Fibroblast of skin of abdomen (primary cell): ENCODE results near the gene CENPP.

Experiments used
- DNase-seq: peaks from one replicate; pipeline ENCODE4 v3.0.0-alpha.2; 2013

Gene CENPP

DNA sequence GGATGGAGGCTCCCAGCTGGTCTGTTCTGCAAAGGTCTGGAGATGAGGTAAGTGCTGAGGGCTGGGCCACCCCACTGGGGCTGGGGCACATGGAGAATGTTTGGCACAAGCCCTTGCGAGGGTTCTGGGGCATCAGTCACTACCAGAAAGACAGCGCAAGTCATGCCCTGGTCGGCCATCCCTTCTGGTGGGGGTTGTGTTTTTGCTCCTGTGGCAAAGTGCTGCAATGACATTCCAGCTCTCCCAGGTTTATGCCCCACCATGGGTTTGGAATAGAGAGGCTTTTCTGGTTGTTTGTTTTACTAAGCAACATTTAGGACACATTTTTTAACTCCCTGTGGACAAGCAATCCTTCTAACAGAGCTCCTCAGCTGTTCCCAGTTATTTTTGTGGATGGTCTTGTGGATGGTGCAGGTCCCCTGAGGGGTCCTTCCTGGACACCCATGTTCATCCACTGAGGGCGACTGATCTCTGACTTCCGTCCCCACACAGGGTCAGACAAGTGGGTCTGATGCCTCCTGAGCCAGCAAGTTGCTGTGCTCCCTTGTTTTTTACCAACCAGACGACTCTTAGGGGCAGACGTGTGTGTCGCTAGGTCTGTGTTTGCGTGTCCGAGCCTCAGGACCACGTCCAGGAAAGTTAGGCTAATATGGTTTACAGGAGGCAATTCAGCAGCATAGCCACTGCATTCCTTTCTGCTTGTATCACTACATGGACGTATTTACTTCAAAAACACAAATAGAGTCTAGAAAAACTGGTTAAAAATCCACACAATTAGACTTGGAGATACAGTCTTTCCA lies 274.9 kb downstream of the CENPP start:
- peak; percentile 45 for DNase-seq

DNA sequence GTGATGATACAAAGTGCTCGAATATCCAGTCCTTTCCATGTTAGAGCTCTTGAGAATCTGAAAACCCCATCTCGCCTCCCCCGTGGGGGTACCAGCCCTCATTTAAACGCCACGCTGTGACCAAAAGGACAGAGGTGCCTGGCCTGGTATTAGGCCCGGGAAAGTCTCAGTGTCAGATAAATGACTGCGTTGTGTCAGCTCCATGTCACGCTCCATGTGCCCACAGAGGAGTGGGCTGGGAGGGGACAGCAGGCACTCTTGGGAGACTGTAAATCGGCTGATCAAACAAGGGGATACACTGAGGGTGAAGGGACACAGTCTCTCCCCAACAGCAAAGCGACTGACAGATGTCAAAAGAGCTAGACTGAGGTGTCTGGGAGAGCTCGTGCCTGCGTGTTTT lies 275.7 kb downstream of the CENPP start:
- no peak for DNase-seq

DNA sequence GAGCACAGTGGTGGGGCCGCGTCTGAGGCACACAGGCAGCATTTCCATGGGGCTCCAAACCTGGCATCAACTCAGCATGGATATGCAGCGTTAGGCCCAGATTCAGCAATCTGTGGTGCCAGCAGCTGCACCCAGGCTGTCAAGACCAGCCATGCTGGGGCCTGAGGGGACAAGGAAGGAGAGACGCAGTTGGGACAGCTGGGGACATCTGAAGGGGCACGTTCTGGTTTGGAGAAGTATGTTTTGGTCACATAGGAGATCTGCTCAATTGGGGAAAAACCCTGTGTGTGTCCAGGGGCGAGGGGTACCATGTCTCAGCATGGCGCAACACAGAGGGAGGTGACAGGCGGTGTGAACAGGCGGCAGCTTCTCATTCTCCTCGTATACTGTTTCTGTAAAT lies 276.7 kb downstream of the CENPP start:
- DNase-seq, result no peak

DNA sequence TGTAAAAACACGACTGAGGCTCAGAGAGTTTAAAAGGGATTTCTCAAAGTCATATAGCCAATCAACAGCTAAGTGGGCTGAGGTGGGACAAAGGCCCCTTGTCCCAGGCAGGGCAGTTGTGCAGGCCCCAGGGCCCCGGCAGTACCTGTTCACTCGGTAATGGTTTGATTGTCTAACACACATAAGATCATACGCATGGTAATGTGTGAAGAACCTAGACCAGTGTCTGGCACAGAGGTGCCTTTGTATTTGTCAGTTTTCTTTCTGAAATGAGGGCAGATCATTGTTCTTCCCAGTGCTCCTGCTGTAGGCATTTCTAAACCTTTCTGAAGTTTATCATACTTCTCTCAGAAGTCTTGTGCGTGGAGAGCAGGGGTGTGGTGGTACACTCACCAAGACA lies 277.3 kb downstream of the CENPP start:
- DNase-seq, result no peak

DNA sequence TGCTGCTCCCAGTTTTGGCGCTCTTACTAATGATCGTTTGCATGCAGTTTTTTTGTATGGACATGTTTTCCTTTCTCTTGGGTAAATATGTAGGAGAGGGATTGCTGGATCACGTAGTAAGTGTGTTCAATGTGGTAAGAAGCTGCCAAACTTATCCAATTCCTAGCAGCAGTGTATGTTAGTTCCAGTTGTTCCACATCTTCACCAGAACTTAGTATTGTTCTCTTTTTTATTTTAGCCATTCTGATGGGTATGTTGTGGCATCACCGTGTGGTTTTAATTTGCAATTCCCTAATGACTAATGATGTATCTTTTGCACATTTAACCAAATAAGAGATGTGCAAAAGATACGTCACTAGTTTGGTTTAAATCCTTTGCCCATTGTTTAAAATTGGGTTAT lies 278.2 kb downstream of the CENPP start:
- no peak for DNase-seq

DNA sequence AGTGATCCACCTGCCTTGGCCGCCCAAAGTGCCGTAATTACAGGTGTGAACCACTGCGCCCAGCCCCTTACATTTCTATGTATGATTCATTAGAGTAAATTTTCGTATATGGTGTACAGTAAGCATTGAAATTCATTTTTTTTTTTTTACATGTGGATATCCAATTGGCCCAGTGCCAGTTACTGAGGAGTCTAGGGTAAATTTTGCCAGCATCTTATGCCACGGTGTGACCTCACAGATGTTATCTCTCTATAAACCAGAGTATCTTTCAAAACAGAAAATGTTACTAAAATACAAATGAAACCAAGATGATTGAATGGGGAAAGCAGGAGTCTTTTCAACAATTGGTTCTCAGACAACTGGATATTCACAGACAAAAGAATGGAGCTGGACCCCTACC lies 279.5 kb downstream of the CENPP start:
- DNase-seq, result no peak

DNA sequence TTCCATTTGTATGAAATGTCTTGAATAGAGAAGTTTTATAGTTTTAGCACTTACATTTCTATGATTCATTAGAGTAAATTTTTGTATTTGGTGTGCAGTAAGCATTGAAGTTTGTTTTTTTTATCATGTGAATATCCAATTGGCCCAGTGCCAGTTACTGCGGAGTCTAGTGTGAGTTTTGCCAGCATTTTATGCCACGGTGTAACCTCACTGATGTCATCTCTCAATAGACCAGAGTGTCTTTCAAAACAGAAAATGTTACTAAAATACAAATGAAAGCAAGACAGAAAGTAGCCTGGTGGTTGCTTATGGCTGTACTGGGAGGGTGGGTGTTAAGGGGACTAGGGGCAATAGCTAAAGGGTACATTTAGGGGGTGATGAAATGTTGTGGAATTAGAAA lies 281.3 kb downstream of the CENPP start:
- DNase-seq, result peak; percentile 64

DNA sequence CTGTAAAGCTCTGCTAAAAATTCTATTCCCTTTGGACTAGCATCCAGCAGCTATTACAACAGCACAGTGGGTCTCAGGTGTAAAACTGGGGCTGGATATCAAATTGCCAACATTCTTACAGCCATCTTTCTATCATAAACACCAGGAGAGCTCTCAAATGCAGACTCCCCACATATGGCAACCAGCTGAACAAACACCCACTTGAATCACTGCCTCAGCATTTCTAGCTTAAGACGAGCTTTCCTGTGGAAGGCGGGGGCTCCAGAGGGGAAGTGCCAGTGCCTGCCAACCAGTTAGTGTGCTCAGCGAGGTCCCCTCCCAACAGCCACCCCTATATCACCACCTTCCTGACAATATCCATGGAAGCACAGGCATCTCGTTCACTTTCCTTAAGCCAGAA lies 282.0 kb downstream of the CENPP start:
- peak; percentile 92 for DNase-seq

DNA sequence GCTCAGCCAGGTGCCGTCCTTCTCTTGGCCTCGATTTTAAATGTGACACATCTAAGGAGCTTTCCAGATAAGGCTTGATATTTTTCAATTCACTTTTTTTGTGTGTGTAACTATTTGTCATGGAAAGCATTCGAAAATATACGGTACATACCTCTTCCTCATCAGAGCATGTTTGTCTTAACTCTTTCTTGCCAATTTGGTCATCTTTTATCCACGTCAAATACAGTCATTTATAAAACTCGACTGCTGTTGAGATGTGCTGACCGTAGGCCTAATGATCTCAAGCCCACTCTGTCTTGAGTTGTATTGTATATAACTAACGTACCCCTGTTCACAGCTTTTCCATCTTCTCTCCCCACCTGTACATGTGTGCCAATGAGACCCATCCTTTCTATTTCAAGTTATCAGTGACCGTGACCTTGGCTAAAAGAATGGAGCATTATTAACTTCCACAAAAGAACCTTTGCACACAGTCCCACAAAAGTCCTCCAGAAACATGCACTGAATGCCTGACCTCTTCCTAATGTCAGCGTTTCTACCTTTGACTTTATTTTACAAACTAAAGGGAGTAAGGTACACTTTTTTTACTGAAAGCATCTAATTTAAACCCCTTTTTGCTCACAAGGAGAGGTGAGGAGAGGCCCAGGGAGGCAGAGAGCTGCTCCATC lies 282.6 kb downstream of the CENPP start:
- peak; percentile 41 for DNase-seq

DNA sequence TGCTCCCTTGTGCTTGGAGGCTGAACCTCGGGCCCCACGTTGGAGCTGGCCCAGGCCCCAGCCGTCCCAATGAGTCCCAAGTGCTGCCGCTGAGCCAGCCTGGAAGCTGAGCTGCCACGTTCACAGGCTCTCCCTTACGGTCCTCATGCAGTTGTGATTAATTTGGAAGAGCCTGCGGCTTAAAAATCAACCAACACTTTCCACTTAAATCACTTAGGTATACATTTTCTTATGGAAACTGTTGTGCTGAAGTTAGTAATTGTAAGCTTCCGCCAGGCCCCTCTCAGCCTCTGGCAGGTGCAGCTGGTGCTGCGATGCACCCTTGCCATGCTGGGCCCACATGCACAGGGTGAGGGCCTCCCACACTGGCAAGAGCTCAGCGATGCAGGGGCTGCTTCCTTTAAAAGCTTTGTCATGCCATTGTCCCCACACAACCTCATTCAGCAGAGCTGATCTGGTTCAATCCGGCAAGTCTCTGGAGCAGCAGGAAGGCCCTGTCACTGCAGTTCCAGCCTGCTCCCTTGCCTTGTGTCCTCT lies 283.2 kb downstream of the CENPP start:
- DNase-seq, result peak; percentile 31

DNA sequence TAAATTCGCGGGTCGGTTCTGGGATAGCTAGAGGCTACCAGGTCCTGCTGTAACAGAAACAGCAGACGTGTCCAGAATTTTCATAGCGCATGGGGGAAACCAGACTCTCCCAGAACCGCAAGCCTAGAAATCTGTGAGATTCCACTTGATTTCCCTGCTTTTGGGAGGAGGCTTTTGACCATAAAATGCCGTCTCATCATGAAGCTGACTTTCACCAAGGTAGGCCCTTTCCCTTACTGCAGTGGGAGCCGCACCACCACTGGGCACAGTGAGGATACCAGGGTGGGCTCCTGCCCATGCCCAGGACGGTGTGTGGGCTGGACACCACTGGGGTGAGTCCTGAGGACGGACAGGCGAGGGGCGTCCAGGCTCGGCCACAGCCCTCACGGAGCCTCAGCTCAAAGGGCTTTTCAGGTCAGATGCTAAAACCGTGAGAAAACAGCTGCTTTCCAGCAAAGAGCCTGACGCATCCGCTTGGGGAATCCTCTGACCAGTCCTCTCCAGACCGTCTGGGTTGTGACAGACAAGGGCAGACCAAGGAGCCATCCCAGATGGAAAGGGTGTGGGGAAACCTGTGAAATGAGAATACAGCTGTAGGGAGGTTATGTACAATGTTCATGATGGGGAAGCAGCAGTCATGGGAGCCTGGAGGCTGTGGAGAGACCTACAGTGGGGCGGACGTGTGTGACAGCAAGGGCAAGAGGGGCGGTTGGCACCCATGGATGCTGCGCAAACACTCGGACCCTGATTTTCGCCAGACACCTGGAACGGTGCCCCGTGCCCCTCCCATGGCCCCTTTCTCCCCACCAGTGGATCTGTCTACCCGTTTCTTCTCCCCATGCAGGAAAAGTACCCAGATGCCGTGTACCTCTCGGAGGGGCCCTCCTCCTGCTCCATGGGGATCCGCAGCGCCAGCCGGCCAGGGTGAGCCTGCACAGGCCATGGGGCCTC lies 285.0 kb downstream of the CENPP start:
- DNase-seq, result peak; percentile 43

DNA sequence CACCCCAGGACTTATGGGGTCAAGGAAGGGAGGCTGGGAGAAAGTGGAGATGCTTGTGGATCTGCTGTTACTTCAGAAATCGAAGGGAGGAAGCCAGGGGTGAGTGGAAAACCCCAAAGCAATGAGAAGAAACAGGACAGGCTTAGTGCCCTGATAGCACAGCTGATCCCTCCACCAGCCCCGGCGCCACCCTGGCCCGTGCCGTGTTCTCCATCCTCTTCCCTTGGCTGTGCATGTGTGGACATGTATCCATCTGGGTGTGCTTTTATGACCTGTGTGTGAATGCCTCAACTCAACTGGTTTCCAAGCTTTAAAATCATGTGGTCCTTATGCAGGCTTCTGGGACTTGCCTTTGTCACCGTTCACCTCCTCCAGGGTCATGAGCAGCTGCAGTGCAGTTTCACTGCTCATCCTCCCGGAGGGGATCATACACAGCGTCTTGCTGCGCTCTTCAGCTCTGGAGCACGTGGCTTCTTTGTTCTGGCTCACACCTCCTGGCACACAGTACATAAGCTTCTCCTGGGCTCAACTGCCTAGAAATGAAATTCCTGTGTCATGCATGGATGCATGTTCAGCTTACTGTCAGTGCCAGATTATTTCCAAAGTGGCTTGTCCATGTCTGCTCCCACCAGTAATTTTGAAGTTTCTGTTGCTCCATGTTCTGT lies 286.0 kb downstream of the CENPP start:
- DNase-seq, result no peak

DNA sequence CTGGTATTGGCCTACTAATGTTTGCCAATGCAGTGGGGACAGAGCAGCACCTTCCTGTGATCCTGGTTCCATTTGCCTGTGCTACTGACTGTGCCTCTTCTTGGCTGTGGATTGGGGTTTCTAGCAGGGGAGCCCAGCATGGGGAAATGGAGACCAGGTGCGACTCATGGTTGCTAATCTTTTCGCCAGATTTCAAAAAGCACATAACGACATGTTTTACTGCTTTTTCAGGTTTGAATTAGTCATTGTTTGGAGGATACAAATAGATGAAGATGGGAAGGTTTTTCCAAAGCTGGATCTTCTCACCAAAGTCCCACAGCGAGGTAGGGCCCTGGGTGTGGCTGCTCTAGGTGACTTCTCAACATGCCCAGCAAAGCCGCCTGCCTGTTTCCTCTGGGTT lies 286.5 kb downstream of the CENPP start:
- no peak for DNase-seq

DNA sequence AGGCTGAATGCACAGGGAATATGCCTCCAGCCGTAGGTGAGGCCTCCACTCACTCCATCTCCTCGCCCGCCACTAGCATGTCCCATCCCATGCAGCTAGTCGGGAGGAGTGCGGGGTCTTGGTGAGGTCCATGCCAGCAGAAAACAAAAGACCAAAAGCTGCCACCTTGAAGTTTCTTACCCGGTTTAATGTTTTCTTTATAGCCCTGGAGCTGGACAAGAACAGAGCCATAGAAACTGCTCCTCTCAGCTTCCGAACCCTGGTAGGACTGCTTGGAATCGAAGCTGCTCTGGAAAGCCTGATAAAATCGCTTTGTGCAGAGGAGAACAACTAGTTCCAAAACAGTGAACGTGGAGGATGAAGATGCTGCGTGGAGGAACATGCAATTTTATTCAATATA lies 287.1 kb downstream of the CENPP start:
- DNase-seq, result no peak

DNA sequence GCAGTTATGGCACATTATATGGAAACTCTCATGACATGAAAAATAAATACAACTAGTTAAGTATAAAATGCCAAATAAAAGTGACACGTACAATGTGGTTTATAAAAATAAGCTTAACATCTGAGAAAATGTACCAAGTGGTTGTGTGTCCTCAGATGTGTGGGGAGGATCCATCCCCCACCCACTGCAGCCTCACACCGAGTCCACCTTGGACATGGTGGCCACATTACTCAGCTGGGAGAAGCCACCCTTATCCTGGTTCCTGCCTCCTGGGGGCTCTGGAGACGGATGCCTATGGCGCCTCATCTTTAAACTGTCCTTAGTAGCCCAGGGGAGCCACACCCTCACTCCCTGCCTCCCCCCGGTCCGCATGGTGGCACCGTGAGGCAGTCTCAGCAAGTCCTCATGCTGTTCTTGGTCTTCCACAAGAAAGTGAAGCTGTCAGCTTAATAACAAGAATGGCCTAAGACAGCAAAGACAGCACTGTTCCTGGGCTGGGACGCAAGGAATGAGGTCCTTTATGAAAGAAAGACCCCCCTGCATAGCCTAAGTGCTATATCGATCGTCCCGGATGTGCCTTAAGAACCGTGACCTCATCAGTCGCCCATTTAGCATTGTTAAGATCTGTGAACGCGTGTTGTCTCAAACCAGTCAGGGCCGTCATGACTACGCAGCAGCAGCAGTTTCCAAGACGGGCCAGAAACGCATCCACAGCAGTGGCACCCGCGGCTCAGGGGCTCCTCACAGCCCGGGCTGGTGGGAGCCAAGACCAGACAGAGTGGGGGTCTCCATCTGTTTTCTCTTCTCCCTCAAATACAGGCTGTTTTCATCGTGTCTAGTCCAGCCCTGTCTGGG lies 287.7 kb downstream of the CENPP start:
- no peak for DNase-seq

DNA sequence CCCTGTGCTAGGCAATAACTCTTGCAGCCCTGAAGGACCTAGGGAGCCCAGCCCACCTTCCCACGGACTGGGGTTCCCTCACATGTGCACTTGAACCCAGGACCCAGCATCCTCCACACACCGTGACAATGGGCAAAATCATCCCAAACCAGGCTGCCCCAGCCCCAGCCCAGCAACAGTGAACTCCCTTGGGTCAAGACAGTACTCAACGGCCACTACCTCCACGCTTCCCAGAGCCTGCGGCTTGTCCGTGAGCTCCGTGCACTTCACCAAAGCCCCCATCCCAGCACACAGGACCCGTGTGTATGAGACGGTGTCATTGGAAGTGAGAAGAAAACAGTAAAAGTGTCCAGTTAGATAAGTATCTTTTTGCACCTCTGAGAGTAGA lies 288.4 kb downstream of the CENPP start:
- no peak for DNase-seq

DNA sequence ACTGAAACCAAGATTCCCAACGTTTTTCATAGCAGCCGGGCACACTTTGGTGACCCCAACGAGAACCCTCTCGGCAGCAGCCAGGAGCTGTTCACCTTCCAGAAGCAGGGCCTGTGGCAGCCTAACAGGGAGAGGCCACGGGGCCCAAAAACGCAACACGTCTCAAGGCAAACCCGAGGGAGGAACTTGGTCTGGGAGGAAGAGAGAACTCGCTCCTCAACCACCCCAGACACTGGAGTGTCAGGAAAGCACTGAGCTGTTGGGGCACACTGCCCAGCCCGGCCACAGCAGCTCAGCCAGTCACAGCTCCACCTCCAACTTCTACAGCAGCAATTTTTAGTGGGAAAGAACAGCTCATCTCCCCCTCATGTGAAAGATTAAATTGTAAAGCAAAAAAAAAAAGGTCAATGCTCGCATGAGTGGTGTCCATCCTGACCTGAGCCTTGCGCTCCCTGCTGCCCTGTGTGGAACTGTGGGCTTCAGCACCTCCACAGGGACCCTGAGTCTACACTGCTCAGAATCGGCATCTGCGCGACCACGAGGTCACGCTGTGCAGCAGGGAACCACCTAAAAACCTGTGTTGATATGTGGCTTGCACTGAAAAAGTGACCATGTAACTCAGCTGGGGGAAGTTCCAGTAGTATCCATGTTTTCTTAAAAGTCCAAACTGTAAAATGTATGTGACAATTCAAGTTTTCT lies 289.2 kb downstream of the CENPP start:
- DNase-seq, result no peak

DNA sequence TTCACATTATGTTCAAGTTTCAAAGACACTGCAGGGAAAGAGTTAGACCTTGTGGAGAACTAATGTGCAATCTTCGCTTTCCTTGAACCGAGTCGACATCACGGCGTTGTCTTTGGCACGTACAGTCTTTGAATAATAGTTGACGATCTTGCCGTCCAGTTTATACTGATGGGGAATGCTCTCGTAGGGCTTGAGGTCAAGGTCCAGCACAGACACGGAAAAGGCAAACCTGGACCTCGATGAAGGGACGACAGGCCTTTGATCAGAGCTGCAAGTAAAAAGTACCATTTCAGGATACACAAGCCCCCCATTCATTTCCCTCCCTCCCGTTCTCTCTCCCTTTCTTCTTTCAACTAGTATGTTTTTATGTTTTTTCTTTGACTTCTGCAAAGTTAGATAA lies 290.0 kb downstream of the CENPP start:
- no peak for DNase-seq

DNA sequence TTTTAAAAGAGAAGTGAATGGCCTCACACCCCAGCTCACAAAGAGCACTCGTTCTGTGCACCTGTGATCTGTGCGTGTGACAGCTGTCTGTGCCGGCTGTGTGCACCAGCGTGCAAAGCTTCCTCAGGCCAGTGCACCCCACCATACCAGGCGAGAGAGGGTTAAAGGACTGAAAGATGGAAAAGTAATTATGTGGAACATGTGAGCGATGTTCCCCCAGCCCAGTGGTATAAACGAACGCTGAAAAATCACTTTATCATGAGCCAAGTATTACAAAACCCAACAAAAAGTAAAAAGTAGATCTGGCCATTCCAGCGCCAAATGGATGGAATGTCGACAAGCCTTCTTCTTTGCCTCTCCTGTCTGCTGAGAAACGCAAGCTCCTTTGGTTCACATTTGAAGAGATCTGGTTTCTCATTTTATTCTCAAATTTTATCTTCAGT lies 290.5 kb downstream of the CENPP start:
- peak; percentile 36 for DNase-seq

DNA sequence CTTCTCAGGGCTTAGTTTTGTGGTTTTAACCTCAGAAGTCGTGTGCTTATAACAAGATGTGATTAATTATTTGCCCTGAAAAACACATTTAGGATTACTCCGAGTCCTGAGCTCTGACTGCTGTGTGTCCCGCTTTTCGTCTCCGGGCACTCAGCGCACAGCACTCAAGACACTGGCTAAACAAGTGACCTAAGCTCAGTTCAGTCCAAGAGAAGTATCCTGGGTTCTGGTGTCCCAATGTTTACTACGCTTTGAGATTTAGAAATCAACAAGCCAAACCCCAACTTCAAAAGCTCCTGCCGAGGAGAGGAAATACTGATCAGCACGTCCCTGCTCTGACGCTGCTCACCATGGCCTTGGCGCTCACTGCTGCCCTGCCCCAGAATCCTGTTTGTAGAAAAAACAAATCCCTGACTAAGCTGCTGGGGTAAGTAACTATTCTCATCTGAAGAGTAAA lies 290.9 kb downstream of the CENPP start:
- no peak for DNase-seq
